ENCODE measurements around the gene SPSB1. TPM values are rescaled to one million over a fixed set of nuclear protein-coding genes. Genes with fewer than 3 reads are reported as not detected.
A peak's percentile ranks its signal among the peaks of the same experiment; 100 is the strongest.

SPSB1 gene
- total RNA-seq, 4 donors from 2014 or later, result 40.0 to 82.1 (median 52.6) TPM

GRCh38 chr1:9376430-9376829, 83.7 kb downstream of the SPSB1 start:
- Histone ChIP-seq H3K4me3 (no peak overlapping the region), H3K9me3 (no peaks in the 10 kb centered on the region), H3K27me3 (no peaks in the 10 kb centered on the region), H3K27ac (peak overlapping the region; percentile 87 to 91 (median 88)), H3K4me1 (peaks cover 48 to 62% (median 52%) of the 10 kb centered on the region in 4 donors), H3K36me3 (no peaks in the 10 kb centered on the region)
- intact Hi-C loops (cut with DNase I; ENCODE audit: low total_unique reads), result loop anchor here (10.0 kb wide), 1 partner anchor 82 kb away; the partner anchor contains the start of gene SPSB1
- no peak for DNase-seq
- in situ Hi-C loops (cut with MboI; ENCODE audit: low pct_ligation_motif_present in 1 of 4, low pct_unique_long_range_greater_than_20kb in 1 of 4, low sequenced_read_pairs in 3 of 4), result no loop called here
- TF ChIP-seq, protein P1, sequence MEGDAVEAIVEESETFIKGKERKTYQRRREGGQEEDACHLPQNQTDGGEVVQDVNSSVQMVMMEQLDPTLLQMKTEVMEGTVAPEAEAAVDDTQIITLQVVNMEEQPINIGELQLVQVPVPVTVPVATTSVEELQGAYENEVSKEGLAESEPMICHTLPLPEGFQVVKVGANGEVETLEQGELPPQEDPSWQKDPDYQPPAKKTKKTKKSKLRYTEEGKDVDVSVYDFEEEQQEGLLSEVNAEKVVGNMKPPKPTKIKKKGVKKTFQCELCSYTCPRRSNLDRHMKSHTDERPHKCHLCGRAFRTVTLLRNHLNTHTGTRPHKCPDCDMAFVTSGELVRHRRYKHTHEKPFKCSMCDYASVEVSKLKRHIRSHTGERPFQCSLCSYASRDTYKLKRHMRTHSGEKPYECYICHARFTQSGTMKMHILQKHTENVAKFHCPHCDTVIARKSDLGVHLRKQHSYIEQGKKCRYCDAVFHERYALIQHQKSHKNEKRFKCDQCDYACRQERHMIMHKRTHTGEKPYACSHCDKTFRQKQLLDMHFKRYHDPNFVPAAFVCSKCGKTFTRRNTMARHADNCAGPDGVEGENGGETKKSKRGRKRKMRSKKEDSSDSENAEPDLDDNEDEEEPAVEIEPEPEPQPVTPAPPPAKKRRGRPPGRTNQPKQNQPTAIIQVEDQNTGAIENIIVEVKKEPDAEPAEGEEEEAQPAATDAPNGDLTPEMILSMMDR (IDR thresholded peaks at IDR 0.05), result no peak
- TF ChIP-seq POLR2AphosphoS5 (IDR thresholded peaks at IDR 0.05), result no peak
- TF ChIP-seq POLR2A (IDR thresholded peaks at IDR 0.05), result no peak
- TF ChIP-seq EP300 (IDR thresholded peaks at IDR 0.05; ENCODE audit: low read depth), result no peak
- WGBS, 2 donors (ENCODE audit: low coverage in 1 of 2), result 45% methylated on average over 4 of the region's 5 CpGs; no CpG with 5 or more reads in 1 of the 2 donors

DNA sequence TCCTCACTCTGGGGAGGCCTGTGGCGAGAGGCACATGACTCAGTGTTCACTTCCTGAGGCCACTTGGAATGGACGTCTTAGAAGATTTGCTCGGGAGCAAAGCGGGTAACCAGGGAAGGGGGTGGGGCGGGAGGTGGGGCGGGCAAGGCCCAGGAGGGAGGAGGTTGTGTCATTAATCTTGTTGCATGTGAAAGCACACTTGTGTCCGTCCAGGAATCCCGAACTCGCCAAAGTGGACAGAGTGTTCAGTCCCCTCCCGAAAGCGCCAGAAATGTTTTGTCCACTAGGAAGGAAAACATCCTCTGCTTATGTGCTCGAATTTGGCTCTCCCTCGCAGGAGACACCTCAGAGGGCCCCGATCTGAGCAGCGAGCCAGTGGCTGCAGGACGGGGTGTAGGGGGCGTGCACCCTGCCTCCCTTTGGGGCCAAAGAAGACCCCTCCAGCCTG, 84.2 kb downstream of the SPSB1 start:
- DNase-seq, result peak; percentile 58
- Histone ChIP-seq H3K4me3 (no peak overlapping the region), H3K27ac (peak overlapping the region; percentile 87 to 91 (median 88)), H3K9me3 (no peaks in the 10 kb centered on the region), H3K4me1 (peaks cover 44 to 57% (median 48%) of the 10 kb centered on the region in 4 donors), H3K27me3 (no peaks in the 10 kb centered on the region), H3K36me3 (no peaks in the 10 kb centered on the region)
- TF ChIP-seq EP300 (IDR thresholded peaks at IDR 0.05; ENCODE audit: low read depth) (peak; percentile 98), POLR2AphosphoS5 (IDR thresholded peaks at IDR 0.05) (peak; percentile 60 to 81 (median 80)), POLR2A (IDR thresholded peaks at IDR 0.05) (no peak)
- TF ChIP-seq, protein P1 (IDR thresholded peaks at IDR 0.05), result peak in 1 of 5 experiments; percentile 32
- in situ Hi-C loops (cut with MboI; ENCODE audit: low pct_ligation_motif_present in 1 of 4, low pct_unique_long_range_greater_than_20kb in 1 of 4, low sequenced_read_pairs in 3 of 4) (no loop called here), intact Hi-C loops (cut with DNase I; ENCODE audit: low total_unique reads) (loop anchor here (10.0 kb wide), 1 partner anchor 82 kb away; the partner anchor contains the start of gene SPSB1)
- 48 to 93% methylated on average over 3 to 17 of the region's 17 CpGs for WGBS, 2 donors (ENCODE audit: low coverage in 1 of 2)

- Histone ChIP-seq H3K36me3 (no peaks in the 10 kb centered on the region), H3K4me3 (no peak overlapping the region), H3K27me3 (no peaks in the 10 kb centered on the region), H3K9me3 (no peaks in the 10 kb centered on the region), H3K27ac (peak overlapping the region; percentile 87 to 91 (median 88)), H3K4me1 (peaks cover 30 to 40% (median 33%) of the 10 kb centered on the region in 4 donors)
- intact Hi-C loops (cut with DNase I; ENCODE audit: low total_unique reads) (loop anchor here (10.0 kb wide), 1 partner anchor 84 kb away; the partner anchor contains the start of gene SPSB1), in situ Hi-C loops (cut with MboI; ENCODE audit: low pct_ligation_motif_present in 1 of 4, low pct_unique_long_range_greater_than_20kb in 1 of 4, low sequenced_read_pairs in 3 of 4) (no loop called here)
- 96% methylated on average over 4 of the region's 4 CpGs for WGBS, 2 donors (ENCODE audit: low coverage in 1 of 2)
- no peak for DNase-seq
- TF ChIP-seq POLR2AphosphoS5 (IDR thresholded peaks at IDR 0.05) (no peak), EP300 (IDR thresholded peaks at IDR 0.05; ENCODE audit: low read depth) (no peak), POLR2A (IDR thresholded peaks at IDR 0.05) (no peak)
- TF ChIP-seq, protein P1 (IDR thresholded peaks at IDR 0.05), result no peak
Measured at GRCh38 chr1:9378801-9379200, 86.1 kb downstream of the SPSB1 start.

DNA sequence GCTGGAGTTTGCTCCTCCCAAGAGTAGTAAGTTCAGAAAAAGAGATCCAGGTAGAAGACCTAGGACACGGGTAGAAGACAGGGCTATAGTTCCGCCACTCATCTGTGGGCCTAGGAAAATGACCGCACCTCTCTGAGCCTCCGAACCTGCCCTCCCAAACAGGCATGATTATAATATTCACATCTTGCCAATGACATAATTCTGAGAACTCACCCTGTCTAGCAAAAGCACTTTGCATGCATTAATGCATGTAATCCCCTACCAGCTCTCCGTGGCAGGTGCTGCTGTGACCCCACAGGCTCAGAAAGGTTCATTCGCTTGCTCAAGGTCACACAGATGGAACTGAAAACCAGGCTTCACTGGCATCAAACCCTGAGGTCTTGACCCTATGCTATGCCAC, 88.0 kb downstream of the SPSB1 start:
- Histone ChIP-seq H3K36me3 (no peaks in the 10 kb centered on the region), H3K4me1 (peaks cover 30 to 40% (median 34%) of the 10 kb centered on the region in 4 donors), H3K9me3 (no peaks in the 10 kb centered on the region), H3K4me3 (no peak overlapping the region), H3K27me3 (no peaks in the 10 kb centered on the region), H3K27ac (no peak overlapping the region)
- in situ Hi-C loops (cut with MboI; ENCODE audit: low pct_ligation_motif_present in 1 of 4, low pct_unique_long_range_greater_than_20kb in 1 of 4, low sequenced_read_pairs in 3 of 4), result no loop called here
- TF ChIP-seq POLR2AphosphoS5 (IDR thresholded peaks at IDR 0.05) (no peak), POLR2A (IDR thresholded peaks at IDR 0.05) (no peak), EP300 (IDR thresholded peaks at IDR 0.05; ENCODE audit: low read depth) (no peak)
- TF ChIP-seq, protein P1 (IDR thresholded peaks at IDR 0.05), result no peak
- DNase-seq, result no peak
- WGBS, 2 donors (ENCODE audit: low coverage in 1 of 2), result 87% methylated on average over 6 of the region's 6 CpGs; no CpG with 5 or more reads in 1 of the 2 donors
- intact Hi-C loops (cut with DNase I; ENCODE audit: low total_unique reads), result no loop called here
